Spleen (tissue), 7 donors: ENCODE data around the gene CHERP.

ENCODE experiments used
- CTCF ChIP-seq, 11 experiments: fragments of 200-600 bp in 7 of 11; fragments of 450-650 bp in 4 of 11; sonication (generic) in 4 of 11; IDR thresholded peaks in 8 of 11; conservative IDR thresholded peaks in 3 of 11; 1 replicate in 7 of 11; 2 replicates in 4 of 11; pipeline versions ENCODE4 v1.4.0 to v1.8.0; 2016 to 2021; ENCODE audit warnings: antibody characterized with exemption in 11 of 11, inconsistent platforms in 4 of 11, mild to moderate bottlenecking in 1 of 11
- POLR2A ChIP-seq, 3 donors: fragments of 450-650 bp; IDR thresholded peaks; one replicate each; pipeline ENCODE4 v1.5.1; 2017; ENCODE audit warnings: antibody characterized with exemption in 3 of 3, mild to moderate bottlenecking in 1 of 3
- donor health status: DM: no; HTN: no; CAD: no; lungs with moderate emphysema.
- donor health status: DM: no; HTN: no; CAD: no.
- donor health status: DM: no; HTN: no; CAD: no.

- no peak for TF ChIP-seq CTCF (IDR thresholded peaks at IDR 0.05 in 8 of 11, conservative IDR thresholded peaks at IDR 0.05 in 3 of 11)
- no peak for TF ChIP-seq POLR2A (IDR thresholded peaks at IDR 0.05)
These were observed 25.2 kb downstream of the CHERP start for GRCh38 chr19:16516923-16517610.
